H1 (cell line): Measurements from ENCODE around the gene NAV2. TPM values are rescaled to one million over a fixed set of nuclear protein-coding genes. Genes with fewer than 3 reads are reported as not detected.

Experiments used
- CTCF ChIA-PET: fragments of 300-600 bp; sonication (Branson Sonifier 250); formaldehyde crosslinking; loops from one replicate; lab custom pipeline; 2021; ENCODE audit not compliant: partially characterized antibody; lab: Charles Lee
- POLR2A ChIA-PET: fragments of 300-600 bp; sonication (Branson Sonifier 250); formaldehyde crosslinking; loops from one replicate; lab custom pipeline; 2021; ENCODE audit warnings: inconsistent platforms; ENCODE audit not compliant: partially characterized antibody; lab: Charles Lee
- DNase-seq, 2 experiments: peaks; one replicate each; pipeline versions ENCODE4 v3.0.0 to v3.0.0-alpha.2; 2010 to 2022; ENCODE audit warnings: low spot score in 2 of 2, low read depth in 1 of 2, mixed read lengths in 1 of 2
- FAIRE-seq: peaks from 2 replicates; lab custom pipeline; 2011; peaks lifted over from hg19 to GRCh38; lab: Jason Lieb, UNC
- H2AFZ ChIP-seq: 2 replicates; pipeline ENCODE4 v1.8.1; 2012; ENCODE audit warnings: low read length, inconsistent platforms
- H2AK5ac ChIP-seq: 2 replicates; pipeline ENCODE4 v1.6.1; 2013; ENCODE audit warnings: low read depth, low read length
- H2BK120ac ChIP-seq: replicated peaks from 2 replicates; pipeline ENCODE3; 2013; ENCODE audit warnings: low read depth, low read length, inconsistent platforms
- H2BK12ac ChIP-seq: 2 replicates; pipeline ENCODE4 v1.6.1; 2013; ENCODE audit warnings: low read depth, low read length
- H2BK15ac ChIP-seq: 2 replicates; pipeline ENCODE4 v1.6.1; 2013; ENCODE audit warnings: low read length
- H2BK20ac ChIP-seq: 2 replicates; pipeline ENCODE4 v1.6.1; 2013; ENCODE audit warnings: low read length
- H2BK5ac ChIP-seq: 2 replicates; pipeline ENCODE4 v1.6.1; 2013; ENCODE audit warnings: low read depth, low read length
- H3K14ac ChIP-seq: 2 replicates; pipeline ENCODE4 v1.6.1; 2013; ENCODE audit warnings: inconsistent platforms; ENCODE audit not compliant: insufficient read length
- H3K18ac ChIP-seq: 2 replicates; pipeline ENCODE4 v1.6.1; 2013; ENCODE audit warnings: low read length; ENCODE audit errors: extremely low read depth
- H3K23ac ChIP-seq: 2 replicates; pipeline ENCODE4 v1.6.1; 2013; ENCODE audit warnings: inconsistent platforms; ENCODE audit not compliant: insufficient read length
- H3K23me2 ChIP-seq: 2 replicates; pipeline ENCODE4 v1.6.1; 2013; ENCODE audit warnings: low read depth, low read length
- H3K27ac ChIP-seq: 2 replicates; pipeline ENCODE4 v1.6.1; 2011; ENCODE audit warnings: low read depth, low read length, inconsistent platforms
- H3K27me3 ChIP-seq, 4 experiments: replicated peaks in 1 of 4; 1 replicate in 1 of 4; 2 replicates in 3 of 4; pipeline versions ENCODE4 v1.6.1 to v1.8.1; 2011 to 2013; ENCODE audit warnings: low read length in 3 of 4, mild to moderate bottlenecking in 3 of 4, inconsistent platforms in 2 of 4, mixed read lengths in 2 of 4, moderate library complexity in 1 of 4; ENCODE audit not compliant: control insufficient read depth in 3 of 4, insufficient read depth in 3 of 4; ENCODE audit errors: extremely low read depth in 1 of 4
- H3K36me3 ChIP-seq, 4 experiments: 2 replicates each; pipeline versions ENCODE4 v1.6.1 to v1.8.1; 2011 to 2013; ENCODE audit warnings: mild to moderate bottlenecking in 4 of 4, low read length in 3 of 4, moderate library complexity in 2 of 4, control low read depth in 1 of 4, inconsistent platforms in 1 of 4; ENCODE audit not compliant: insufficient read depth in 4 of 4, control insufficient read depth in 2 of 4
- H3K4ac ChIP-seq: replicated peaks from 2 replicates; pipeline ENCODE3; 2013; ENCODE audit warnings: low read length, low read depth, mixed read lengths, inconsistent platforms; ENCODE audit not compliant: insufficient read length
- H3K4me1 ChIP-seq, 4 experiments: replicated peaks in 1 of 4; 1 replicate in 1 of 4; 2 replicates in 3 of 4; pipeline versions ENCODE4 v1.6.1 to v1.8.1; 2011 to 2013; ENCODE audit warnings: low read length in 3 of 4, inconsistent platforms in 2 of 4, mixed read lengths in 1 of 4; ENCODE audit not compliant: insufficient read depth in 4 of 4, control insufficient read depth in 3 of 4
- H3K4me2 ChIP-seq, 2 experiments: 2 replicates each; pipeline versions ENCODE4 v1.6.1 to v1.8.1; 2011 to 2013; ENCODE audit warnings: low read depth in 2 of 2, low read length in 2 of 2, control low read depth in 1 of 2, inconsistent platforms in 1 of 2, mild to moderate bottlenecking in 1 of 2; ENCODE audit not compliant: insufficient read depth in 1 of 2
- H3K4me3 ChIP-seq, 4 experiments: fragments of 200-600, 300-600 bp in 1 of 4; sonication (generic), shearing (Covaris generic), sonication (Bioruptor Twin) in 1 of 4; 2 replicates each; pipeline versions ENCODE4 v1.5.1 to v1.8.1; 2011 to 2016; ENCODE audit warnings: low read length in 4 of 4, low read depth in 3 of 4, control low read depth in 2 of 4, inconsistent platforms in 2 of 4, mild to moderate bottlenecking in 2 of 4, mixed read lengths in 1 of 4, moderate library complexity in 1 of 4; ENCODE audit not compliant: insufficient read depth in 2 of 4; ENCODE audit errors: extremely low read depth in 1 of 4
- H3K56ac ChIP-seq: replicated peaks from 2 replicates; pipeline ENCODE3; 2013; ENCODE audit warnings: low read depth, mild to moderate bottlenecking, mixed read lengths, low read length, inconsistent platforms; ENCODE audit not compliant: insufficient read length
- H3K79me1 ChIP-seq: 2 replicates; pipeline ENCODE4 v1.6.1; 2013; ENCODE audit warnings: low read depth, low read length, control low read depth
- H3K79me2 ChIP-seq, 2 experiments: 2 replicates each; pipeline versions ENCODE4 v1.6.1 to v1.8.1; 2012 to 2013; ENCODE audit warnings: low read length in 2 of 2, mild to moderate bottlenecking in 2 of 2, inconsistent platforms in 1 of 2; ENCODE audit not compliant: insufficient read depth in 2 of 2, control insufficient read depth in 1 of 2
- H3K9ac ChIP-seq, 4 experiments: replicated peaks in 1 of 4; 1 replicate in 1 of 4; 2 replicates in 3 of 4; pipeline versions ENCODE4 v1.6.1 to v1.8.1; 2011 to 2013; ENCODE audit warnings: low read depth in 3 of 4, low read length in 3 of 4, control low read depth in 2 of 4, mild to moderate bottlenecking in 2 of 4, moderate library complexity in 2 of 4, inconsistent platforms in 1 of 4; ENCODE audit errors: extremely low read depth in 1 of 4
- H3K9me3 ChIP-seq, 2 experiments: 2 replicates each; pipeline versions ENCODE4 v1.6.1 to v1.8.1; 2012 to 2013; ENCODE audit warnings: mild to moderate bottlenecking in 2 of 2, moderate library complexity in 2 of 2, control low read depth in 1 of 2, inconsistent platforms in 1 of 2, low read depth in 1 of 2, low read length in 1 of 2, mixed read lengths in 1 of 2; ENCODE audit not compliant: insufficient read depth in 2 of 2
- H4K20me1 ChIP-seq, 2 experiments: replicated peaks in 1 of 2; 2 replicates each; pipeline versions ENCODE3 to v1.8.1; 2011 to 2013; ENCODE audit warnings: inconsistent platforms in 2 of 2, low read length in 2 of 2, mild to moderate bottlenecking in 1 of 2; ENCODE audit not compliant: insufficient read depth in 2 of 2, control insufficient read depth in 1 of 2
- H4K5ac ChIP-seq: 2 replicates; pipeline ENCODE4 v1.6.1; 2013; ENCODE audit warnings: low read length, low read depth, mixed read lengths, inconsistent platforms; ENCODE audit not compliant: insufficient read length
- H4K8ac ChIP-seq: 2 replicates; pipeline ENCODE4 v1.8.0; 2013; ENCODE audit warnings: mild to moderate bottlenecking, moderate library complexity, low read length, inconsistent platforms; ENCODE audit not compliant: insufficient read depth; ENCODE audit errors: extremely low read depth
- H4K91ac ChIP-seq: replicated peaks from 2 replicates; pipeline ENCODE3; 2013; ENCODE audit warnings: low read length, mixed read lengths, inconsistent platforms; ENCODE audit not compliant: insufficient read length
- CHD1 ChIP-seq: IDR thresholded peaks from 2 replicates; pipeline ENCODE4 v1.6.1; 2012; ENCODE audit warnings: low read depth, low read length, improper control_type of control experiment
- WGBS, 2 experiments: shearing (Covaris generic) in 1 of 2; methylation state at CpG; one replicate each; pipeline versions ENCODE4 v1.1.6 to v1.1.7; 2013 to 2015; ENCODE audit warnings: low lambda C conversion rate in 2 of 2, mixed read lengths in 2 of 2, inconsistent platforms in 1 of 2, low coverage in 1 of 2, missing lambda C conversion rate in 1 of 2; ENCODE audit not compliant: insufficient replicate concordance in 2 of 2, insufficient coverage in 1 of 2, insufficient read length in 1 of 2; ENCODE audit errors: extremely low coverage in 1 of 2, missing lambda C conversion rate in 1 of 2; 5-methylcytosine and 5-hydroxymethylcytosine counted together
- polyA plus RNA-seq, 7 experiments: library from polyadenylated mRNA; depleted of rRNA in 3 of 7; stranded (reverse) in 5 of 7; unstranded in 2 of 7; fragments of >200 nt in 5 of 7; fragments of 200-250 nt in 2 of 7; gene quantifications; 1 replicate in 5 of 7; 2 replicates in 1 of 7; 4 replicates in 1 of 7; pipeline versions ENCODE4 v1.2.1 to v1.2.3, GENCODE V29; 2011 to 2013; ENCODE audit warnings: missing spikeins in 2 of 7, mixed read lengths in 2 of 7
- total RNA-seq: library from RNA; stranded (reverse); fragmentation: NEBNext Ultra II Directional; extraction: Animal tissue kit (Norgen Biotek cat#: 25700); gene quantifications from 2 replicates; pipeline ENCODE4 v1.2.1, GENCODE V29; 2021

The NAV2 gene
- total and polyA plus RNA-seq, 2 of the 8 experiments (the other 6 are each of a cell fraction or from before 2014, with no cell fraction given), result 35.6 to 73.6 TPM

- Histone ChIP-seq H2AFZ (no peak overlapping the region), H3K18ac (no peak overlapping the region), H3K27ac (no peak overlapping the region; the same call in 1 of the 2 replicates), H3K79me2 (no peaks in the 10 kb centered on the region; a peak in 1 of 4 replicates), H4K8ac (no peak overlapping the region), H3K23ac (no peak overlapping the region), H3K4me3 (no peak overlapping the region), H4K20me1 (peaks cover 4 to 8% of the 10 kb centered on the region in 2 experiments), H2BK5ac (no peak overlapping the region), H3K4me1 (peaks cover 2 to 11% (median 4%) of the 10 kb centered on the region in 4 experiments; a peak in 4 of 7 replicates), H3K79me1 (peaks cover 4% of the 10 kb centered on the region; the same call in 1 of the 2 replicates), H3K23me2 (no peaks in the 10 kb centered on the region), H3K4me2 (0 out of 4 replicates have a peak overlapping the region, but pooled peaks of 1 of the 2 experiments have one; percentile 22), H4K91ac (no peak overlapping the region), H3K9ac (no peak overlapping the region), H2BK20ac (no peak overlapping the region), H2AK5ac (no peak overlapping the region), H3K9me3 (no peaks in the 10 kb centered on the region), H3K56ac (no peak overlapping the region), H3K27me3 (no peaks in the 10 kb centered on the region), H3K4ac (no peak overlapping the region), H2BK15ac (no peak overlapping the region), H3K36me3 (peaks cover 8 to 21% (median 19%) of the 10 kb centered on the region in 4 experiments; a peak in 7 of 8 replicates), H3K14ac (no peak overlapping the region), H2BK12ac (peak overlapping the region; percentile 3; the same call in 1 of the 2 replicates), H2BK120ac (no peak overlapping the region), H4K5ac (no peak overlapping the region)
- no peak for FAIRE-seq
- POLR2A ChIA-PET, result interaction anchor here (1.0 kb wide), 1 partner anchor 16 kb away, joined by 3 read pairs; no protein-coding TSS in a partner anchor
- CTCF ChIA-PET, result interaction anchor here (0.6 to 5.3 kb wide), 23 partner anchors 9 to 420 kb away, joined by 3 to 37 read pairs (median 5); no protein-coding TSS in a partner anchor
- no peak for DNase-seq
- no peak for TF ChIP-seq CHD1
- WGBS, 2 experiments, result 92% methylated on average over 3 of the region's 3 CpGs; no CpG with 5 or more reads in 1 of the 2 experiments
These were observed 222.2 kb downstream of the NAV2 start for GRCh38 chr11:19934828-19935259.
